Ovary (tissue), 9 donors: Measurements from ENCODE around the gene PADI4. TPM values are rescaled to one million over a fixed set of nuclear protein-coding genes. Genes with fewer than 3 reads are reported as not detected.
"Not testable (repeated sequence)": the region's sequence is repeated elsewhere in the genome, so short reads cannot be mapped to it uniquely, and the experiment has no call there.

ENCODE experiments used
- DNase-seq, 5 donors: peaks; one replicate each; pipeline ENCODE4 v3.0.0-alpha.2; 2019 to 2020
- H3K27ac ChIP-seq, 2 donors: fragments of 200-600 bp; one replicate each; pipeline versions ENCODE4 v1.5.1 to v1.8.0; 2019 to 2022
- H3K27me3 ChIP-seq: fragments of 200-600 bp; one replicate; pipeline ENCODE4 v1.8.0; 2022
- H3K36me3 ChIP-seq: fragments of 200-600 bp; sonication (generic); one replicate; pipeline ENCODE4 v1.5.1; 2019
- H3K4me1 ChIP-seq: one replicate; pipeline ENCODE4 v1.8.1; 2013; ENCODE audit warnings: mild to moderate bottlenecking, moderate library complexity; ENCODE audit not compliant: insufficient read depth
- H3K4me3 ChIP-seq: fragments of 200-600 bp; sonication (generic); one replicate; pipeline ENCODE4 v1.5.1; 2017
- H3K9me3 ChIP-seq, 2 donors: fragments of 200-600 bp in 1 of 2; sonication (generic) in 1 of 2; one replicate each; pipeline versions ENCODE4 v1.5.1 to v1.8.1; 2013 to 2019; ENCODE audit warnings: mild to moderate bottlenecking in 1 of 2, moderate library complexity in 1 of 2
- EP300 ChIP-seq: sonication (generic); formaldehyde crosslinking; IDR thresholded peaks from one replicate; pipeline ENCODE4 v1.6.1; 2017; ENCODE audit warnings: antibody characterized with exemption
- POLR2A ChIP-seq: fragments of 450-650 bp; IDR thresholded peaks from one replicate; pipeline ENCODE4 v1.6.1; 2017; ENCODE audit warnings: antibody characterized with exemption, mild to moderate bottlenecking, moderate library complexity
- WGBS, 3 donors: extraction: QIAGEN DNeasy Blood & Tissue Kit in 1 of 3; methylation state at CpG; one replicate each; pipeline versions ENCODE4 v1.1.5 to v1.1.7; 2013 to 2017; 5-methylcytosine and 5-hydroxymethylcytosine counted together
- intact Hi-C, 4 donors: fragments of 100-400 bp; cut with DNase I; formaldehyde crosslinking; loops; one replicate each; pipeline versions ENCODE4 v1.11.0 to v1.15.1; 2022 to 2023
- polyA plus RNA-seq, 2 donors: library from polyadenylated mRNA; stranded (reverse); fragments of 200-250 nt in 1 of 2; fragments of 350-450 nt in 1 of 2; fragmentation: Illumina TruSeq in 1 of 2; extraction: RNeasy Lipid Tissue Mini Kit (QIAGEN cat#74804) in 1 of 2; gene quantifications; one replicate each; pipeline ENCODE4 v1.2.3, GENCODE V29; 2013 to 2014
- total RNA-seq, 7 donors: library from RNA; depleted of rRNA in 2 of 7; stranded (reverse); fragments of >200 nt in 2 of 7; fragmentation: NEBNext Ultra II Directional in 3 of 7; extraction: Animal tissue kit (Norgen Biotek cat#: 25700) in 3 of 7; gene quantifications; one replicate each; pipeline versions ENCODE4 v1.1.0 to v1.2.4, GENCODE V29; 2016 to 2023
- TF ChIP-seq, protein P1 (sequence below), 3 donors: fragments of 450-650 bp in 2 of 3; fragments of 200-600 bp in 1 of 3; IDR thresholded peaks; one replicate each; pipeline versions ENCODE4 v1.5.1 to v1.8.0; 2016 to 2022; ENCODE audit warnings: antibody characterized with exemption in 3 of 3, mild to moderate bottlenecking in 1 of 3
- donor health status: DM: no; HTN: no; CAD: no; lungs with moderate emphysema.
- donor health status: DM: no; HTN: no; CAD: no.
- donor health status: Bipolar disorder and iron deficiency.
- donor health status: DM: yes; HTN: yes; CAD: no.
- donor health status: DM: no; HTN: no; CAD: no.
- donor health status: DM: yes; HTN: yes; CAD: no.

Gene PADI4
- total and polyA plus RNA-seq, 9 donors, result 0.10 to 1.8 (median 0.25) TPM; not detected in 3

GRCh38 chr1:17316704-17317103 lies 8.7 kb downstream of the PADI4 start:
- Histone ChIP-seq H3K4me1 (peaks cover 4% of the 10 kb centered on the region), H3K9me3 (no peaks in the 10 kb centered on the region), H3K4me3 (no peak overlapping the region), H3K36me3 (no peaks in the 10 kb centered on the region), H3K27ac (no peak overlapping the region), H3K27me3 (no peaks in the 10 kb centered on the region)
- DNase-seq, result no peak
- 83 to 90% (median 84%) methylated on average over 9 of the region's 9 CpGs for WGBS, 3 donors
- intact Hi-C loops, result no loop called here
- TF ChIP-seq EP300, result no peak
- TF ChIP-seq POLR2A, result no peak

DNA sequence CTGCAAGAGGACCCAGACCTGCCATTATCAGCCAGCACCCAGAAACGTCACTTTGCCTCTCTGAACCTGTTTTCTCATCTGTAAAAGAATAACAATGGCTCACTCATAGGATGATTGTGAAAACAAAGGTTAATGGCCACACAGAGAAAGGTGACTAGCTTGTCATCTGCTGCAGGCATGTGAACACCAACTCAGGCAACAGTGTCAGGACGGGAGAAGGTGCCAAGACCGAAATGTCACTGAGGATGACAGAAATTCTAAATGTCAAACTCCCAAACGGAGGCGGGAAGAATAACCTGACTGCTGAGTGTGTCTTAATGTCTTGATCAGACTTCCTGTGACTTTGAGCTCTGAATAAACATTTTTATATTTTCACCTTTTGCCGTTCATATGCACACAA lies 10.3 kb downstream of the PADI4 start:
- Histone ChIP-seq H3K4me3 (no peak overlapping the region), H3K27me3 (no peaks in the 10 kb centered on the region)

DNA sequence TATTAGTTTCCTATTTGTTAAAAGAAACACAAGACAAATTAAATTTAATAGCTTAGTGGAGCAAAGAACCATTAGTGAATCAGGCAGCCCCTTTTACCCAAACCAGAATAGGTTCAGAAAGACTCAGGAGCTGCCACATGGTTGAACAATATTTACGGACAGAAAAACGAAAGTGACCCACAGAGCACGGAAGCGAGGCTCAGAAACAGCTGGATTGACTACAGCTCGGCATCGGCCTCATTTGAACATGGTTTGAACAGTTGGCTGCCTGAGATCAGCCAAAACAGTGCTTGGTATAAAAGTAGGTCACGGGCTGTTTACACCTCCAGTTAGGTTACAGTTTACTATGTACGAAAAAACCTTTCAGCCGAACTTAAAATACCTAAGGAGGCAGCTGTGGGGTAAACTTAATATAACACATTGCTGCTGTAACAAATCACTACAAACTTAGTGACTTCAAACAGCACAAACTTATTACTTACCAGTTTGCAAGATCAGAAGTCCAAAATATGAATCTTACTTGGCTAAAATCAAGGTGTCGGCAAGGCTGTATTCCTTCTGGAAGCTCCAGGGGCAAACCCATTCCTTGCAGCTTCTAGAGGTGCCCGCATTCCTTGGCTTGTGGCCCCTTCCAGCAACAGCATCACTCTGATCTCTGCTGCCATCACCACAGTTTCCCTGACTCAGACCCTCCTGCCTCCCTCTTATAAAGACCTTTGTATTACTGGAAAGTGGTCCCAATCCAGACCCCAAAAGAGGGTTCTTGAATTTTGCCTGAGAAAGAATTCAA lies 11.8 kb downstream of the PADI4 start:
- TF ChIP-seq POLR2A, result no peak
- TF ChIP-seq, protein P1, sequence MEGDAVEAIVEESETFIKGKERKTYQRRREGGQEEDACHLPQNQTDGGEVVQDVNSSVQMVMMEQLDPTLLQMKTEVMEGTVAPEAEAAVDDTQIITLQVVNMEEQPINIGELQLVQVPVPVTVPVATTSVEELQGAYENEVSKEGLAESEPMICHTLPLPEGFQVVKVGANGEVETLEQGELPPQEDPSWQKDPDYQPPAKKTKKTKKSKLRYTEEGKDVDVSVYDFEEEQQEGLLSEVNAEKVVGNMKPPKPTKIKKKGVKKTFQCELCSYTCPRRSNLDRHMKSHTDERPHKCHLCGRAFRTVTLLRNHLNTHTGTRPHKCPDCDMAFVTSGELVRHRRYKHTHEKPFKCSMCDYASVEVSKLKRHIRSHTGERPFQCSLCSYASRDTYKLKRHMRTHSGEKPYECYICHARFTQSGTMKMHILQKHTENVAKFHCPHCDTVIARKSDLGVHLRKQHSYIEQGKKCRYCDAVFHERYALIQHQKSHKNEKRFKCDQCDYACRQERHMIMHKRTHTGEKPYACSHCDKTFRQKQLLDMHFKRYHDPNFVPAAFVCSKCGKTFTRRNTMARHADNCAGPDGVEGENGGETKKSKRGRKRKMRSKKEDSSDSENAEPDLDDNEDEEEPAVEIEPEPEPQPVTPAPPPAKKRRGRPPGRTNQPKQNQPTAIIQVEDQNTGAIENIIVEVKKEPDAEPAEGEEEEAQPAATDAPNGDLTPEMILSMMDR (IDR thresholded peaks at IDR 0.05), result no peak
- no peaks in the 10 kb centered on the region for H3K27me3 ChIP-seq
- H3K9me3 ChIP-seq, result no peaks in the 10 kb centered on the region
- H3K36me3 ChIP-seq, result no peaks in the 10 kb centered on the region
- H3K27ac ChIP-seq, result peak overlapping the region in 1 of 2 donors; percentile 52
- peaks cover 4% of the 10 kb centered on the region for H3K4me1 ChIP-seq
- WGBS, 3 donors, result 51 to 80% (median 68%) methylated on average over 11 of the region's 11 CpGs
- H3K4me3 ChIP-seq, result no peak overlapping the region
- DNase-seq, result no peak
- intact Hi-C loops, result no loop called here

More for the DNA sequence above, 10.3 kb downstream of the PADI4 start:
- no peak for DNase-seq
- H3K27ac ChIP-seq, result no peak overlapping the region
- TF ChIP-seq, protein P1 (IDR thresholded peaks at IDR 0.05), result no peak
- no peak for TF ChIP-seq EP300
- no peak for TF ChIP-seq POLR2A
- no peaks in the 10 kb centered on the region for H3K9me3 ChIP-seq
- no peaks in the 10 kb centered on the region for H3K36me3 ChIP-seq
- H3K4me1 ChIP-seq, result peaks cover 4% of the 10 kb centered on the region
- whole genome bisulfite sequencing, 3 donors, result 75 to 76% (median 75%) methylated on average over 6 of the region's 6 CpGs
- intact Hi-C loops, result no loop called here

DNA sequence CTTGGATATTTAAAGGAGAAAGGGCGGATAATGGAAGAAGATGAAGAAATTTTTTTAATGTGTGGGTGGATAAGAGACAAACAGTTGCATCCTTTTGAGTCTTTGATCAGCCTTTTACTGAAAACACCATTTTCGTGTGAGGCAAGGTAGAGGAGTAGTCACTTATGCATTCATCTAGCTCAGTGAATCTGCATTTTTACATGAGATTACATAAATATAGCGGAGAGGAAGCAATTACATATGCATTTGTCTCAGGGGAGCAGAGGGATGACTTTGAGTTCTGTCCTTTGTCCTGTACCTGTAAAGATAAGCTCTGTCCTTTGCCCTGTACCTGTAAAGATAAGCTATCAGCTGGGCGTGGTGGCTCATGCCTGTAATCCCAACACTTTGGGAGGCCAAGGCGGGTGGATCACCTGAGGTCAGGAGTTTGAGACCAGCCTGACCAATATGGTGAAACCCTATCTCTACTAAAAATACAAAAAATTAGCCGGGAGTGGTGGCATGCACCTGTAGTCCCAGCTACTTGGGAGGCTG lies 13.9 kb downstream of the PADI4 start:
- intact Hi-C loops, H3K27ac ChIP-seq, H3K36me3 ChIP-seq, DNase-seq, H3K4me1 ChIP-seq, H3K4me3 ChIP-seq, H3K27me3 ChIP-seq, H3K9me3 ChIP-seq: not testable (repeated sequence)
- 84 to 86% (median 85%) methylated on average over 6 of the region's 6 CpGs for WGBS, 3 donors

- TF ChIP-seq, protein P1 (IDR thresholded peaks at IDR 0.05), result no peak
- TF ChIP-seq POLR2A (no peak), EP300 (no peak)
- Histone ChIP-seq H3K4me1 (no peaks in the 10 kb centered on the region), H3K27ac (no peak overlapping the region), H3K27me3 (no peaks in the 10 kb centered on the region), H3K4me3 (no peak overlapping the region), H3K36me3 (no peaks in the 10 kb centered on the region), H3K9me3 (no peaks in the 10 kb centered on the region)
- 75 to 76% (median 75%) methylated on average over 5 of the region's 5 CpGs for WGBS, 3 donors
- intact Hi-C loops, result no loop called here
- DNase-seq, result no peak
These were observed 20.9 kb downstream of the PADI4 start for GRCh38 chr1:17328855-17329254.
